Neural crest cell (in vitro differentiated cells): ENCODE data around the gene FPR3. TPM values are rescaled to one million over a fixed set of nuclear protein-coding genes. Genes with fewer than 3 reads are reported as not detected.

Experiments used
- DNase-seq: peaks from one replicate; pipeline ENCODE4 v3.0.0; 2021; ENCODE audit warnings: low read depth, mixed read lengths, low spot score
- H3K27ac Mint-ChIP-seq: one replicate; pipeline ENCODE4 v1.8.0; 2021; ENCODE audit warnings: mild to moderate bottlenecking, mixed read lengths; ENCODE audit not compliant: unreplicated experiment
- H3K27me3 Mint-ChIP-seq: 2 replicates; pipeline ENCODE4 v1.8.0; 2021; ENCODE audit warnings: low read depth, mild to moderate bottlenecking, mixed read lengths
- H3K36me3 Mint-ChIP-seq: 2 replicates; pipeline ENCODE4 v1.8.0; 2021; ENCODE audit warnings: low read depth, mild to moderate bottlenecking, mixed read lengths
- H3K4me1 Mint-ChIP-seq: 2 replicates; pipeline ENCODE4 v1.8.0; 2021; ENCODE audit warnings: mixed read lengths
- H3K4me3 Mint-ChIP-seq: one replicate; pipeline ENCODE4 v1.8.0; 2021; ENCODE audit warnings: mild to moderate bottlenecking, mixed read lengths
- H3K9me3 Mint-ChIP-seq: 2 replicates; pipeline ENCODE4 v1.8.0; 2021; ENCODE audit warnings: mixed read lengths
- CTCF ChIP-seq: fragments of 200-600 bp; sonication (generic); conservative IDR thresholded peaks from 2 replicates; pipeline ENCODE4 v1.5.0; 2021; ENCODE audit warnings: antibody characterized with exemption, mild to moderate bottlenecking
- total RNA-seq: library from RNA; stranded (reverse); gene quantifications from 2 replicates; pipeline ENCODE4 v1.2.1, GENCODE V29; 2021

Gene FPR3
- total RNA-seq, 1 donor from 2014 or later = not detected

- H3K36me3 Mint-ChIP-seq = no peaks in the 10 kb centered on the region
- H3K27me3 Mint-ChIP-seq = peaks cover 71% of the 10 kb centered on the region
- H3K27ac Mint-ChIP-seq = no peak overlapping the region
- H3K4me1 Mint-ChIP-seq = no peaks in the 10 kb centered on the region
- H3K4me3 Mint-ChIP-seq = no peak overlapping the region
- no peaks in the 10 kb centered on the region for H3K9me3 Mint-ChIP-seq
- DNase-seq = no peak
- no peak for TF ChIP-seq CTCF
These were observed 15.8 kb upstream of the FPR3 start for GRCh38 chr19:51779181-51779580.

GRCh38 chr19:51779703-51780102, 15.3 kb upstream of the FPR3 start:
- no peak for DNase-seq
- TF ChIP-seq CTCF = no peak
- Mint-ChIP-seq H3K27ac (no peak overlapping the region), H3K36me3 (no peaks in the 10 kb centered on the region), H3K4me1 (no peaks in the 10 kb centered on the region), H3K9me3 (no peaks in the 10 kb centered on the region), H3K4me3 (no peak overlapping the region), H3K27me3 (peaks cover 69% of the 10 kb centered on the region)

- peaks cover 63% of the 10 kb centered on the region for H3K27me3 Mint-ChIP-seq
- H3K27ac Mint-ChIP-seq = no peak overlapping the region
- H3K4me1 Mint-ChIP-seq = no peaks in the 10 kb centered on the region
- H3K4me3 Mint-ChIP-seq = no peak overlapping the region
- no peaks in the 10 kb centered on the region for H3K36me3 Mint-ChIP-seq
- no peaks in the 10 kb centered on the region for H3K9me3 Mint-ChIP-seq
- DNase-seq = no peak
- TF ChIP-seq CTCF = no peak
These were observed 14.7 kb upstream of the FPR3 start for GRCh38 chr19:51780270-51780669.

GRCh38 chr19:51781999-51782398, 13.0 kb upstream of the FPR3 start:
- TF ChIP-seq CTCF = no peak
- H3K27me3 Mint-ChIP-seq = peaks cover 50% of the 10 kb centered on the region
- H3K4me3 Mint-ChIP-seq = no peak overlapping the region
- no peak for DNase-seq
- H3K9me3 Mint-ChIP-seq = no peaks in the 10 kb centered on the region
- no peak overlapping the region for H3K27ac Mint-ChIP-seq
- H3K36me3 Mint-ChIP-seq = no peaks in the 10 kb centered on the region
- no peaks in the 10 kb centered on the region for H3K4me1 Mint-ChIP-seq

GRCh38 chr19:51783372-51783771, 11.6 kb upstream of the FPR3 start:
- Mint-ChIP-seq H3K27ac (no peak overlapping the region), H3K9me3 (no peaks in the 10 kb centered on the region), H3K27me3 (peaks cover 37% of the 10 kb centered on the region), H3K4me1 (no peaks in the 10 kb centered on the region), H3K36me3 (no peaks in the 10 kb centered on the region), H3K4me3 (no peak overlapping the region)
- no peak for DNase-seq
- no peak for TF ChIP-seq CTCF
